Trophoblast cell (in vitro differentiated cells and primary cell): ENCODE measurements around the gene C17orf78. TPM values are rescaled to one million over a fixed set of nuclear protein-coding genes. Genes with fewer than 3 reads are reported as not detected.

Experiments used
- DNase-seq, 2 donors: peaks; one replicate each; pipeline ENCODE4 v3.0.0-alpha.2; 2016
- H2AFZ ChIP-seq: 2 replicates; pipeline ENCODE4 v1.6.1; 2013; ENCODE audit warnings: low read length, moderate library complexity, mild to moderate bottlenecking; ENCODE audit not compliant: insufficient read depth, poor library complexity
- H2AK5ac ChIP-seq: 2 replicates; pipeline ENCODE4 v1.6.1; 2013; ENCODE audit warnings: mild to moderate bottlenecking, low read length
- H2BK120ac ChIP-seq: 2 replicates; pipeline ENCODE4 v1.6.1; 2013; ENCODE audit warnings: low read length, mild to moderate bottlenecking, moderate library complexity; ENCODE audit not compliant: insufficient read depth, poor library complexity
- H2BK12ac ChIP-seq: 2 replicates; pipeline ENCODE4 v1.6.1; 2013; ENCODE audit warnings: mild to moderate bottlenecking, low read length, moderate library complexity
- H2BK5ac ChIP-seq: 2 replicates; pipeline ENCODE4 v1.6.1; 2013; ENCODE audit warnings: low read length, low read depth, moderate library complexity, mild to moderate bottlenecking; ENCODE audit not compliant: poor library complexity
- H3K14ac ChIP-seq: 2 replicates; pipeline ENCODE4 v1.6.1; 2013; ENCODE audit warnings: mild to moderate bottlenecking, low read length
- H3K18ac ChIP-seq: 2 replicates; pipeline ENCODE4 v1.6.1; 2013; ENCODE audit warnings: mild to moderate bottlenecking, low read length
- H3K23ac ChIP-seq: 2 replicates; pipeline ENCODE4 v1.6.1; 2013; ENCODE audit warnings: low read length
- H3K27ac ChIP-seq: 2 replicates; pipeline ENCODE4 v1.5.1; 2013; ENCODE audit warnings: low read depth, mild to moderate bottlenecking, inconsistent platforms, low read length, moderate library complexity
- H3K27me3 ChIP-seq: 2 replicates; pipeline ENCODE4 v1.6.1; 2013; ENCODE audit warnings: inconsistent platforms, mild to moderate bottlenecking, low read length, moderate library complexity; ENCODE audit not compliant: insufficient read depth
- H3K36me3 ChIP-seq, 2 experiments: 1 replicate in 1 of 2; 2 replicates in 1 of 2; pipeline ENCODE4 v1.6.1; 2013; ENCODE audit warnings: low read length in 2 of 2, mild to moderate bottlenecking in 2 of 2, moderate library complexity in 1 of 2; ENCODE audit not compliant: insufficient read depth in 2 of 2, control insufficient read depth in 1 of 2
- H3K4ac ChIP-seq: 2 replicates; pipeline ENCODE4 v1.6.1; 2013; ENCODE audit warnings: low read depth, mild to moderate bottlenecking, low read length, moderate library complexity
- H3K4me1 ChIP-seq, 2 experiments: 1 replicate in 1 of 2; 2 replicates in 1 of 2; pipeline ENCODE4 v1.6.1; 2013; ENCODE audit warnings: low read length in 2 of 2, mild to moderate bottlenecking in 2 of 2, moderate library complexity in 1 of 2; ENCODE audit not compliant: insufficient read depth in 2 of 2, control insufficient read depth in 1 of 2
- H3K4me2 ChIP-seq: 2 replicates; pipeline ENCODE4 v1.6.1; 2013; ENCODE audit warnings: inconsistent platforms, mild to moderate bottlenecking, low read length, moderate library complexity
- H3K4me3 ChIP-seq: 2 replicates; pipeline ENCODE4 v1.5.1; 2013; ENCODE audit warnings: mild to moderate bottlenecking, low read depth, low read length, inconsistent platforms
- H3K79me1 ChIP-seq: one replicate; pipeline ENCODE4 v1.6.1; 2013; ENCODE audit warnings: low read length
- H3K79me2 ChIP-seq: 2 replicates; pipeline ENCODE4 v1.6.1; 2013; ENCODE audit warnings: low read length, mild to moderate bottlenecking; ENCODE audit not compliant: control insufficient read depth, insufficient read depth, poor library complexity
- H3K9ac ChIP-seq: 2 replicates; pipeline ENCODE4 v1.6.1; 2013; ENCODE audit warnings: mild to moderate bottlenecking, low read length
- H3K9me3 ChIP-seq: 2 replicates; pipeline ENCODE4 v1.6.1; 2013; ENCODE audit warnings: low read depth, mild to moderate bottlenecking, control low read depth, inconsistent platforms, low read length; ENCODE audit not compliant: insufficient read depth
- H4K12ac ChIP-seq: 2 replicates; pipeline ENCODE4 v1.6.1; 2013; ENCODE audit warnings: low read depth, mild to moderate bottlenecking, low read length, moderate library complexity
- H4K8ac ChIP-seq: 2 replicates; pipeline ENCODE4 v1.6.1; 2013; ENCODE audit warnings: low read depth, mild to moderate bottlenecking, low read length, moderate library complexity
- H4K91ac ChIP-seq: one replicate; pipeline ENCODE4 v1.6.1; 2013; ENCODE audit warnings: low read depth, mild to moderate bottlenecking, low read length, moderate library complexity
- WGBS: extraction: QIAGEN DNeasy Blood & Tissue Kit; methylation state at CpG from one replicate; pipeline ENCODE4 v1.1.7; 2013; ENCODE audit warnings: missing lambda C conversion rate; ENCODE audit not compliant: insufficient read length, insufficient coverage; ENCODE audit errors: extremely low coverage; 5-methylcytosine and 5-hydroxymethylcytosine counted together
- polyA plus RNA-seq: library from polyadenylated mRNA; stranded (reverse); fragments of 200-250 nt; gene quantifications from 2 replicates; pipeline ENCODE4 v1.2.3, GENCODE V29; 2013

The C17orf78 gene
- polyA plus RNA-seq, result not detected in 2 replicates

DNA sequence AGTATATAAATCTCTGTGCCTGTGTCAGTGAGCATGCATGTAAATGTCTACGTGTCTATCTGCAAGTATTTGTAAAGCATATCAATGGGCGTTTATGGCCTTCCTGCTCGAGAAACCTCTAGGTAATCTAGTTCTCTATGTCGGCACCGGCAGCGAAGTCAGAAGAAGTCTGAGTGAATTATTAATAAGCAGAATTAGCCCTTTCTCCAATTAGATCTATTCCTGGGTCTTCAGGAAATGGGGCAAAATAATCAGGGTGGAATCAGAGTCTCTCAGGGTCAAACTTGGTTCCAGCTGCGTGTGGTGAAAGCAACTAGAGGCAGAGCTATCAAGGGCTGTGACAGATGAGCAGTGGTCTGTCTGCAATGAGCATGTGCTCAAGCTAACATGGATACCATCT lies at the start of gene C17orf78:
Gene C17orf78, plus strand, starts transcription at position 280 of the 400 bp plus-strand sequence. Its CDS starts 108 bp downstream, at position 388.
- Histone ChIP-seq H4K12ac (no peak within 1 kb of the TSS), H2BK120ac (no peak within 1 kb of the TSS), H3K36me3 (no peaks in the 10 kb centered on the region), H4K8ac (no peak within 1 kb of the TSS), H2BK5ac (no peak within 1 kb of the TSS), H3K4ac (no peak within 1 kb of the TSS), H3K4me3 (no peak within 1 kb of the TSS), H2AFZ (no peak within 1 kb of the TSS), H4K91ac (no peak within 1 kb of the TSS), H3K4me1 (no peaks in the 10 kb centered on the region), H3K27me3 (no peaks in the 10 kb centered on the region), H3K9ac (no peak within 1 kb of the TSS), H3K79me1 (no peaks in the 10 kb centered on the region), H3K79me2 (no peaks in the 10 kb centered on the region), H3K27ac (no peak within 1 kb of the TSS), H2AK5ac (no peak within 1 kb of the TSS), H3K23ac (no peak within 1 kb of the TSS), H3K4me2 (no peak within 1 kb of the TSS), H3K9me3 (no peaks in the 10 kb centered on the region), H2BK12ac (no peak within 1 kb of the TSS), H3K18ac (no peak within 1 kb of the TSS), H3K14ac (no peak within 1 kb of the TSS)
- no CpG with 5 or more reads among the region's 7 CpGs for WGBS
- DNase-seq, result no peak

DNA sequence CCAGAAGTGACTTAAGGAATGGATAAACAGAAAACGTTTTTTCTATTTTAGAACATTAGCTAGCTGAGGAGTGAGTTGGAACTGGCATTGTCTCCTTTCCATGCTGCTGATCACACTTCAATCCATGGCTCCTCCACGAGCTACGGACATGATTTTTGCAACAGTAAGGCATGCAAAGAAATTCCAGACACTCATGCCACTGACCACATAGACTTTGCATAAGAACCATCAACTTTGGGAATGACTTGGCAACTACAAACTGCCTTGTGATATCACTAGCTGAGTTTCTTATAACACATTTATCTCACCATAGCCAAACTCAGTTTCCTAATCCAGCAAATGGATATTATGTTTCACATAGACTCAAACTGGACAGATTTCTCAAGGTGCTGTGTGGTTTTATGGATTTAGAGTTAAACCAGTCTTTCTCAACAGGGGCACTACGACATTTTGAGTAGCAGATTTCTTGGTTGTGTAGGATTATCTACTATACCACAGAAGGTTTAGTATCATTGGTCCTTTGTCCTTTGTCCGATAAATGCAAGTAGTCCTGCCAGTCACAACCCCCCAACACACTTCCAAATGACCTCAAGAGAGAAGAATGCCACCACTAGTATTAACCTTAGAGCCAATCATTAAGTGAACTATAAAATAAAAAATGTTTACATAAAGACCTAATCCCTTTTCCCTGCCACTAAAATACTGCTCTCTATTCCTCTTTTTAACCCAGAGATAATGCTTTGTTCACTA lies 48.3 kb upstream of the C17orf78 start:
- Histone ChIP-seq H3K9ac (no peak overlapping the region), H3K4me2 (no peak overlapping the region), H2AFZ (no peak overlapping the region), H2BK120ac (no peak overlapping the region), H3K18ac (no peak overlapping the region), H3K36me3 (peaks cover 17 to 22% of the 10 kb centered on the region in 2 experiments), H3K27ac (no peak overlapping the region), H2AK5ac (no peak overlapping the region), H3K27me3 (no peaks in the 10 kb centered on the region), H3K79me1 (no peaks in the 10 kb centered on the region), H4K91ac (no peak overlapping the region), H2BK12ac (no peak overlapping the region), H3K4me3 (no peak overlapping the region), H4K12ac (no peak overlapping the region), H3K4ac (no peak overlapping the region), H3K79me2 (no peaks in the 10 kb centered on the region), H3K4me1 (no peaks in the 10 kb centered on the region), H3K9me3 (no peaks in the 10 kb centered on the region), H4K8ac (no peak overlapping the region), H3K23ac (no peak overlapping the region), H3K14ac (no peak overlapping the region), H2BK5ac (no peak overlapping the region)
- WGBS, result no CpG with 5 or more reads among the region's 5 CpGs
- peak; percentile 19 to 58 for DNase-seq

DNA sequence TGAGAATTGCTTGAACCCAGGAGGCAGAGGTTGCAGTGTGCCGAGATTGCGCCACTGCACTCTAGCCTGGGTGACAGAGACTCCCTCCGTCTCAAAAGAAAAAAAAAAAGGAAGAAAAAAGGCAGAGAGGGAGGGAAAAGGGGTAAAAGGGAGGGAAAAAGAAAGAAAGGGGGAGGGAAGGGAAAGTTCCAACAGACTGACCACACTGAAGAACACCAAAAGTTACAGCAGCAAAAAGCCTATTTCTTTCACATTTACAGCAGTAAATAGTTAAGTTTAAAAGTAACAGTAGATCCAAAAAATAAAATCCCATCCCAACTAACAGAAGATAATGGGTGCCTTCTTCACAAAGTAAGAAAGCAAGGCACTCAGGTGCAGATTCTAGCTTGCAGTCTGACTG lies 36.9 kb upstream of the C17orf78 start:
- Histone ChIP-seq H3K4ac (no peak overlapping the region), H3K9ac (no peak overlapping the region), H2BK120ac (no peak overlapping the region), H2AK5ac (no peak overlapping the region), H3K14ac (no peak overlapping the region), H4K91ac (no peak overlapping the region), H3K27me3 (no peaks in the 10 kb centered on the region), H2AFZ (no peak overlapping the region), H2BK5ac (no peak overlapping the region), H3K23ac (no peak overlapping the region), H4K8ac (no peak overlapping the region), H2BK12ac (no peak overlapping the region), H3K9me3 (no peaks in the 10 kb centered on the region), H3K36me3 (peaks cover 5 to 6% of the 10 kb centered on the region in 2 experiments), H3K79me2 (peaks cover 4% of the 10 kb centered on the region), H3K4me3 (no peak overlapping the region), H3K4me1 (peaks cover 0 to 2% of the 10 kb centered on the region in 2 experiments), H4K12ac (no peak overlapping the region), H3K4me2 (no peak overlapping the region), H3K79me1 (no peaks in the 10 kb centered on the region), H3K18ac (no peak overlapping the region), H3K27ac (no peak overlapping the region)
- DNase-seq, result no peak
- no CpG with 5 or more reads among the region's 3 CpGs for whole genome bisulfite sequencing

DNA sequence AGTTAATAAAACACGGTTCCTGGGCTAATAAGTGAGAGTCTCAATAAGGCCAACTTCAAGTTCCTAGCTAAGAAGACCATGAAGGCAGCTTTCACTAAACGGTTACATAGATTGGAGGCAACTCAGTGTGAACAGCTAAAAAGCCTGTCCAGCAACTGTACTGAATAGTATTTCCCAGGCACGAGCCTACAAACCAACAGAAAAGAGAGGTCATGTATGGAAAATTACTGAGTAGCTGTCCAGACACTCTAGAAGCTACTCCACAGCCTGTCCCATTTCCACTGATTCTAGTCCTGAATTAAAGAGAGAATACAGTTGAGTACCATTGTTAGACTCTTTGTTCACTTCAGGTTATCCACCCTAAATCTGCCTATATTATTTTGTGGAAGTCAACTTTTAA lies 36.5 kb upstream of the C17orf78 start:
- Histone ChIP-seq H3K4me2 (no peak overlapping the region), H3K79me1 (no peaks in the 10 kb centered on the region), H3K4me3 (no peak overlapping the region), H4K12ac (no peak overlapping the region), H2AK5ac (no peak overlapping the region), H3K79me2 (peaks cover 6% of the 10 kb centered on the region), H3K18ac (no peak overlapping the region), H2BK12ac (no peak overlapping the region), H3K9ac (no peak overlapping the region), H3K23ac (no peak overlapping the region), H2BK5ac (no peak overlapping the region), H3K36me3 (peaks cover 5 to 9% of the 10 kb centered on the region in 2 experiments), H3K27ac (no peak overlapping the region), H3K27me3 (no peaks in the 10 kb centered on the region), H3K9me3 (no peaks in the 10 kb centered on the region), H3K4ac (no peak overlapping the region), H3K14ac (no peak overlapping the region), H2BK120ac (no peak overlapping the region), H4K8ac (no peak overlapping the region), H3K4me1 (peaks cover 0 to 2% of the 10 kb centered on the region in 2 experiments), H4K91ac (no peak overlapping the region), H2AFZ (no peak overlapping the region)
- no peak for DNase-seq
- WGBS, result no CpG with 5 or more reads among the region's 3 CpGs
